Measurements from ENCODE around the gene ZNF579. TPM values are rescaled to one million over a fixed set of nuclear protein-coding genes. Genes with fewer than 3 reads are reported as not detected.
"Not testable (repeated sequence)": the region's sequence is repeated elsewhere in the genome, so short reads cannot be mapped to it uniquely, and the experiment has no call there.

The ZNF579 gene
- total RNA-seq, 1 experiment from 2014 or later, result 19.9 TPM

DNA sequence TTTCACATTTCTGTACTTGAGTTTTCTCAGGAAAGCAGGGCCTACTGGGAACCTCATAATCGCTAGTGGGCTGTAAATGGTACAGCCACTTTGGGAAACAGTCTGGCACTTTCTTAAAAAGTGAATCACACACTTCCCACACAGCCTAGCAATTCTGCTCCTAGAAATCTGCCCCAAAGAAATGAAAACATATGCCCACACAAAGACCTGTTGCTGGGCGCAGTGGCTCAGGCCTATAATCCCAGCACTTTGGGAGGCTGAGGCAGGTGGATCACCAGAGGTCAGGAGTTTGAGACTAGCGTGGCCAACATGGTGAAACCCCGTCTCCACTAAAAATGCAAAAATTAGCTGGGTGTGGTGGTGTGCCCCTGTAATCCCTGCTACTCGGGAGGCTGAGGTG lies 11.2 kb downstream of the ZNF579 start:
- not testable (repeated sequence) for H2BK15ac ChIP-seq (ENCODE audit: low read depth, low read length); H3K23ac ChIP-seq (ENCODE audit: insufficient read length, low read depth, low read length); H2AFZ ChIP-seq (ENCODE audit: low read length); H3K36me3 Mint-ChIP-seq (ENCODE audit: insufficient read depth in 1 of 3, low read depth in 3 of 3); H3K27me3 ChIP-seq (ENCODE audit: insufficient read depth, low read length); DNase-seq; H3K4me1 ChIP-seq (ENCODE audit: insufficient read depth, low read length); H3K79me1 ChIP-seq (ENCODE audit: insufficient read depth, low read depth, low read length, poor library complexity, severe bottlenecking); H3K4me1 Mint-ChIP-seq; H4K91ac ChIP-seq (ENCODE audit: insufficient read length, low read depth, low read length); H3K14ac ChIP-seq (ENCODE audit: insufficient read depth, low read length); H2BK120ac ChIP-seq (ENCODE audit: low read depth, low read length, poor library complexity, severe bottlenecking); H4K5ac ChIP-seq (ENCODE audit: insufficient read length, low read depth, low read length); H4K8ac ChIP-seq (replicated peaks; ENCODE audit: insufficient read length, low read depth, low read length); H3K9ac ChIP-seq (ENCODE audit: extremely low read depth, insufficient read length, low read length); H4K20me1 ChIP-seq (ENCODE audit: control insufficient read depth, insufficient read depth, insufficient read length); H2AK5ac ChIP-seq (ENCODE audit: insufficient read length, low read length); H3K4me3 Mint-ChIP-seq; H3K56ac ChIP-seq (ENCODE audit: insufficient read length, low read depth, low read length); H3K27ac Mint-ChIP-seq; H3K9me3 Mint-ChIP-seq; H2BK5ac ChIP-seq (ENCODE audit: insufficient read length, low read length); H3K18ac ChIP-seq (ENCODE audit: insufficient read length, low read depth, low read length); H3K27ac ChIP-seq (ENCODE audit: insufficient read length, low read depth, low read length); H3K79me2 ChIP-seq (ENCODE audit: insufficient read depth, low read length); H3T11ph ChIP-seq (ENCODE audit: low read length); H3K4me2 ChIP-seq (ENCODE audit: insufficient read depth, insufficient read length, low read length); H3K4ac ChIP-seq (ENCODE audit: low read depth, low read length); H3K23me2 ChIP-seq (ENCODE audit: insufficient read length, low read depth, low read length, poor library complexity, severe bottlenecking); H3K9me3 ChIP-seq (ENCODE audit: control insufficient read depth, low read depth, low read length); H2BK20ac ChIP-seq (ENCODE audit: low read depth, low read length, poor library complexity, severe bottlenecking); H2BK12ac ChIP-seq (ENCODE audit: insufficient read length, low read depth, low read length)
- peaks cover 11% of the 10 kb centered on the region for H3K27me3 Mint-ChIP-seq (ENCODE audit: low read depth)
- no CpG with 5 or more reads among the region's 5 CpGs for WGBS (ENCODE audit: extremely low coverage, insufficient read length, low lambda C conversion rate)

Data from H9 (cell line).